Middle frontal gyrus (tissue), 1 donor: ENCODE measurements around the gene PBRM1.

Experiments used
- DNase-seq: peaks from one replicate; pipeline ENCODE4 v3.0.0-alpha.2; 2015; ENCODE audit warnings: low spot score; ENCODE audit errors: extremely low spot score

Gene PBRM1

DNA sequence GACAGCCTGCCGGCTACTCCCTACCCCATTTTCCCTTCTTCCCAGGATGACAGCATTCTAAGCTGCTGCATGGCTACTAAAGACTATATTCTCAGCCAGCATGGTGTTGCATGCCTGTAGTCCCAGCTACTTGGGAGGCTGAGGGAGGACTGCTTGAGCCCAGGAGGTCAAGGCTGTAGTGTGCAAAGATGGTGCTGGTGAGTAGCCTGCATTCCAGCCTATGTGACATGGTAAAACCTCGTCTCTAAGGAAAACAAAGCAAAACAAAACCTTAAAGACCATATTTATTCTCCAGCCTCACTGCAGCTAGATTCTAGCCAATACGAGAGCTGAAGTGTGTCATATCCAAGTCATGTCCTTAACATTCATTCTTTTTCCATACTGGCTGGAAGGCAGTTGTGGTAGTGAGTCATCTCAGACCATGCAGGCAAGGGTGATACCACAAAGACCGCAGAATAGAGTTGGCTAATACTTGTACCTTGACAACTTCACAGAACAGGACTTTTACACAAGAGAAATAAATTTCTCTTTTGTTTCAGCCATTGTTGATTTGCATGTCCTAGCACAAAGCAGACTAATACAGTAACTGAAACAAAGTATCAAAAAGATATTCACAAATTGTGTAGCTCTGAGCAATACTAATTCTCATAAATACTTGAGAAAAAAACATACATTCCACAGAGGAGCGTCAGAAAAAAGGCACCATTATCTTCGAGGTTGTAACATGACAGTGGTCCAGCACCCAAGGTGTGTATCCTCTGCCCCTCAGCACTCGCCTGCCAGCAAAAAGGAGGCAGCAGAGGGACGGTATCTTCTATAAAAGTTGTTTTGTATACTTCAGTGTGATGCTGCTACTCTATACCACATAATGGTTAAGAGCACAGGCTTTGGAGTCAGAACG is 14.8 kb downstream of the PBRM1 start:
- DNase-seq: no peak

DNA sequence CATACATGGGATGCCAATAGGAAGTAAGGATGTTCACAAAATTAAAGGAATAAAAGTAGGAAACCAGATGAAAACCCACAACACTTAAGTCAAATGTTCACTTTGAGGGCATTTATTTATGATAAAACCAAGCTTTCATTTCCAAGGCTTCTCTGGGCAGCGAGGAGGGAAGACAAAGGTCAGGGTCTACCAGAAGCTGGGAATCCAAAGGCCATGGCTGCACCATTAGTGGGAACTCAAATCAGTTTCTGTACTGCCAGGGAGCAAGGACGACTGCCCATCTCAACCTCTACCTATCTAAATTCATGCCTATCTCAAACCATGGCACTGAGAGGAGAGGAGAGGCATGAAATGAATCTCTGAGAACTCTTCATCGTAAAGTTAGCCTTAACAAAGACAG is 22.6 kb downstream of the PBRM1 start:
- no peak for DNase-seq

DNA sequence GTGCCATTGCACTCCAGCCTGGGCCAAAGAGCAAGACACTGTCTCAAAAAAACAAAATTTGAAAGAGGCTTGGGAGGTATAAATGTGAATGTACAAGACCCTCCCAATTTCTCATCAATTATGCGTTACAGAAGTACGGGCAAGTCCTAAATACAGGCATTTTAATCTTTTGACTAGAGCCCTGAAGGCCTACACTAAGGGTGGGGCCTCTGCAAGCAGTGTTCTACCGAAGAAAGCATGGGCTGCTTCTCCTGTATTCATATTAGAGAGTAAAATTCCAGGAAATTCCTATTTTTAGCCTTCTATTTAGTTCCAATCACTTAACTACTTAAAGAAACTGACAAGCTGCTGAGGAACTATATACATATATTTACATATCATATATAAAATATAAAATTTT is 25.7 kb downstream of the PBRM1 start:
- DNase-seq: no peak

DNA sequence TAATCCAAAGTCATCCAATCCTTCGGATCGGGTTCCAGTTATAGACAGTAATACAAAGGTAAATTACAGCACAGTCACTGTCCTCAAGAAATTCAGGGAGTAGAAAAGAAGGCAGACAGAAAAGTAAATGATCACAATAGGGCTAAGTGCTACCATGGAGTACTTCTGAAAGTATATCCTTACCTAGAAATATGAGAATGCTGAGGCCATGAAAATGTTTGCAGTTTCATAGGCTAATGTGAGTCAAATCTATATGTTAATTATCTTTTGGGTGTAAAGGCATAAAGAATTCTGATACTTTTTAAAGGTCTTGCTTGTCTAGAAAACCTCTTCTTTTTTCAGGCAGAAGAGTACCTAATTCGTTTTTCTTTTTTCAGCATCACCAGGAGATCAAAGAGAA is 29.8 kb downstream of the PBRM1 start:
- no peak for DNase-seq

DNA sequence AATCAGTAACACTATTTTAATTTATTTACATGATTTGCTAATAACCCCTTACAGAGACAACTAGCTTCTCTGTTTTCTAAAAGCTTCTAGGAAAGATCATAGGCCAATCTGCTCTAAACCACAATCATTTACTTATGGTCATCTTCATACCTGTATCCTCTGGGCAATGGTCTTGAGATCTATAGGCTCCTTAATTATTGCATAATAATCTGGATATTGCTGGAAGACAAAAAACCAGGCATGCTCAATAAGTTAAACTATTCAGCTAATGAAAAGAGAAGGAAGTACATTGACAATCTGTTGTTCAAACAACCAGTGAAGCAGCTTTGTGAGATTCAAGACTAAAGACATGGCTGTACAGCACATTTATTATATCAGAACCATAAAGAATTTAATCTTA is 34.1 kb downstream of the PBRM1 start:
- DNase-seq: no peak

DNA sequence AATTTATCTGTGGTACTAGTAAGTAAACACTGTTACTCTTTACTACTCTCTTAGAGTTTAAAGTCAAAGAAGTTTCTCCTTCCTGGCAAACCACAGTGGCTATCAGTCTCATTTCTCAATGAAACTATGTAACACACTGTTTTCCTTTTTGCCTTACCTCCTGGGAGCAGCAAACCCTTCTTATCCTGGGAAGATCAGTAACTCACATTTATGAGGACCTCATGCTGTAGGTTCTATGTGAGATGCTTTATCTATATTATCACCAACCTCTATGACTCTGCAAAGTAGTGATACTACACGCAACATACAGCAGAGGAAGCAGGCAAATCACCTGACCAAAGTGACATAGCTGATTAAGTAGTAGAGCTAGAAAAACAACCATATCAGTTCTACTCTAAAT is 35.3 kb downstream of the PBRM1 start:
- no peak for DNase-seq

DNA sequence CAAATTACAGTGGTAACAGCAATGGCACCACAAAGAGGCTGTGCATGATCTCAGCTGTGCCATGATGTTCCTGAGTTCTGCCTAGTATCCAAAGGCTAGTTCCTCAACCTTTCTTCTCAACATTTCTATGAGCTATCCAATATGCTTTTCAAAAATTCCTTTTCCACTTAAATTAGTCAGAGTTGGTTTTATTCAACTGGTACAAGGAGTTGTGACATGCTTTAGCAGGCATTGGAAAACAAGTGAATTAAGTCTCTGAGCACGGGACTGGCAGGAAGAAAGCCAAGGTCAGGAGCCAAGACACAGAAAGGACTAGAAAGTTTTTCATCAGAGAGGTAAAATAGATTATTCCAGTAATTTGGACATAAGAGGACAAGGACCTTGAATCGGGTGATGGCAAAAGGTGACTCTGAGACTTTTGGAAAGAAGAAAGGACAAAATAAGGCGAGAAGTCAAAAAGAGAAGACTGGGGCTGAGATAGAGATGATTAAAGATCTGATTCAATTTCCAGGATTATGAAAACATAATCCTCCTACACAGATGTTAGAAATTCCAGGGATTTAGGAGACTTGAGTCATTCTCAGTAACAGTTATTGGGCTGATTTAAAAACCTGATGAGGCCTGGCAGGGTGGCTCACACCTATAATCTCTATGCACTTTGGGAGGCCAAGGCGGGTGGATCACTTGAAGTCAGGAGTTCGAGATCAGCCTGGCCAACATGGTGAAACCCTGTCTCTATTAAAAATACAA is 36.1 kb downstream of the PBRM1 start:
- no peak for DNase-seq

DNA sequence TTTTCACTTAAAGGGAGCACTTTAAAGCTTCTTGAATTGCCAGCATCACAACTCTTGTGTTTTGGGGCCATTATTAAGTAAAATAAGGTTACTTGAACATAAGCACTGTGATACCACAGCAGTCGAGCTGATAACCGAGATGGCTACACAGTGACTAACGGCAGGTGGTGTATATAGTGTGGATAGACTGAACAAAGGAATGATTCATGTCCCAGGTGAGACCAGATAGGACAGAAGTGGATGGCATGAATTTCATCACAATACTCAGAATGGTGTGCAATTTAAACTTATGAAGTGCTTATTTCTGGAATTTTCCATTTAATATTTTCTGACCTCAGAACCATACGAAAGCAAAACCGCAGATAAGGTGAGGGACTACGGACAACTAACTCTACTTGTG is 40.2 kb downstream of the PBRM1 start:
- DNase-seq: no peak

DNA sequence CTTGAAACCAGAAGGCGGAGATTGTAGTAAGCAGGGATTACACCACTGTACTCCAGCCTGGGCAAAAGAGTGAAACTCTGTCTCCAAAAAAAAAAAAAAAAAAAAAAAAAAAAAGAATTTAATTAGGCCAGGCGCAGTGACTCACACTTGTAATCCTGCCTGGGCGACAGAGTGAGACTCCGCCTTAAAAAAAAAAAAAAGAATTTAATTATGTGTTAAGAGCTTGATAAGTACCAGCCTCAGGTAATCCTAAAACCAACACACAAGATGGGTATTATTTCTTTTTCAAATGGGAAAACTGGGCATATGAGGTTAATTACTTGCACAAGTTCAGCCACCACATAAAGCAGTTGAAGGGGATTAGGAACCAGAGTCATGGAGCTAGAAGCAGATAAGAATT is 49.0 kb downstream of the PBRM1 start:
- no peak for DNase-seq

DNA sequence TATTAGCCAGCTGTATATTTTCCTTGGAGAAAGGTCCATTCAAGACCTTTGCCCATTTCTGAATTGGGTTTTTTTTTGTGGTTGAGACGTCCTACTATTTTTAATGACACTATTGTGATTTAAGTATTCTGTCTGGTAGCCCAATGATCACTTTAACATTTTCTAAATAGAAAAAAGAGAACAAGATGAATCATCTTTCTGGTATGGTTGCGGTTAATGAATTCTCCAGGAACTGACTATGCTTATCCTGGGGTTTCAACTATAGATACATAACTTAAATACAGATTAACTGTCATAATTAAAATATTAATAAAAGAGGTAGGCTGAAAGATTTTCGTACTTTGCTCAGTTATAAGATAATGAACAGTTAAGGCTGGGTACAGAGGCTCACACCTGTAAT is 51.9 kb downstream of the PBRM1 start:
- no peak for DNase-seq

DNA sequence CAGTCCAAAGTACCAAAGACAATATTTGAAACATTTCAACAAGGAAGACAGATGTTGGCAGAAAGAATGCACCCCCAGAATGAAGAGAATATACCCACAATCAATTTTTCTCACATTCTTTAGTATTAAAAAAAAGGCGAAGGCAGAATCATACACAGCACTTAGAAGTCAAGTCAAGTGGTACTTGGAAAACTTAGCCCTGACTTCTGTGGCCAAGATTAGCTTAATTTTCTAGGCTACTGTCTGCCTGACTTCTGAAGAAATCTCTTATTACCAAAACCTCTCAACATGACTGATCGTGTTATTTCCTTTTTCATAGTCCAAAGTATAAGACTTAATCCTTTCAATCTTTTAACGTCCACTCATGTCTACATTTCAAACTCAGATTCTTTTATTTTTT is 60.7 kb downstream of the PBRM1 start:
- no peak for DNase-seq

DNA sequence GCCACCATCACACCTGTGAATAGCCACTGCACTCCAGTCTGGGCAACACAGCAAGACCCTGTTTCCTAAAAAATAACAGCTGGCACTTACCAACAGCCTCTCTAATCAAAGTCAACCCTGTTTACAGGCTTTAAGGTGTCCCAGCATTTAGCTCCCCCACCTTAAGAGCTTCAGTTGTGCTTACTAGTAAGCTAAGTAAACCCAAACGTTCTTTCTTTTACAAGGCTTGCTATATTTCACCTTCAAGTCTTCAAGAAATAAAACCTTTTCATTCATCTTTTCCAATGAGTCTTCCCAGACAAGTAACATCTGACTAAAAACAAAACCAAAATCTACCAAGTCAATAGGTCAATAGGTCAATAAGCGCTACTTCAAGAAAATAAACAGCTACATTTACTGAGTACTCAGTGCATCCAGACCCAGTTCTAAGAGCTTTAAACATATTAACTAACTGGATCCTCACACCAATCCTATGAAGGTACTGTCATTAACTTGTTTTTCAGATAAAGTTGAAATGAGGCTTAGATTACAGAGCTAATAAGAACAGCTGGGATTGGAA is 62.4 kb downstream of the PBRM1 start:
- no peak for DNase-seq

DNA sequence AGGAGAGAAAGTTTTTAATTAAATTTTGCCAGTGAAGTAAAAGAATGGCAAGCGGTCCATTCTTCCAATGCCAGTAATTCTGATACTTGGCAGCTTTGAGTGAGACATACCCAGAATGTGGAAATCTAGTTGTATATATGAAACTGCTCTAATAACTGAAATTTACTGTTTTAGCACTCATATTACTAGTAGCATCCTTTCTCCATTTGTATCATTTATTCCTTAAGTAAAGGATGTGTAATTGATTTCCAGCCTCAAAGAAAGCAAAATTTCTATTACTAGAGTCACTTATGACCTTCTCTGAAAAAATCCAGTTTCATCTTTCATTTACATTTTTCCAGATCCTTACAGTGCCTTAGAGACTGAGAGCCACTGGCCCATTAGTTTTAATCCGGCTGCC is 65.1 kb downstream of the PBRM1 start:
- no peak for DNase-seq

DNA sequence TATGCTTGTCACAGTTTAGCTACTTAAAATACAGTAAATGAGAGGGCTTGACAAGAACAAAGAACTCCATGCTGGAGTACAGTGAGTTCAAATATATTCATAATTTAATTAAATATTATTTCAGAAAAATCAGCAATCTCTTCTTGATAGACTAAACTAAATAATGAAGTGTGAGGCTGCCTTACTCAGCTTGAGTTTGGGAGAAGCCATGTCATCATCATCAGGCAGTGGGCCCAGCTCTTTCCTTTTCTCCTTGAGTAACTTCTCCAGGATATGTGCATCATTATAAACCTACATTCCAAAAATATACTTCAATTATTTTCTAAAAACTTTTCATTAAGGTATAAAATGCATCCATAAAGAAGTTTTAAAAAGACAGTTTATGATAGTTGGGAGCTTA is 70.5 kb downstream of the PBRM1 start:
- DNase-seq: no peak

DNA sequence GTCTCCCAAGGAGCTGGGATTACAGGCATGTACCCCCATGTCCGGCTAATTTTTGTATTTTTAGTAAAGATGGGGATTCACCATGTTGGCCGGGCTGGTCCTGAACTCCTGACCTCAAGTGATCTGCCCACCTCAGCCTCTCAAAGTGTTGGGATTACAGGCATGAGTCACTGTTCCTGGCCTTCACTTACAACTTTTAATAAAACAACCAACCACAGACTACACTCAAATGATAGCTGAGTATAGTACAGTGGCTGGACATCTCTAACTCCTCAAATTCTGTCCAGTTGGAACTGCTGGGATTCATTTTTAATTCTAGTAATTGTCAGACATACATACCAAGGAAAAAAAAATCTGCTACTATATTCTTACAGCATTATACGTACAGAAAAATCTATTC is 71.0 kb downstream of the PBRM1 start:
- no peak for DNase-seq

DNA sequence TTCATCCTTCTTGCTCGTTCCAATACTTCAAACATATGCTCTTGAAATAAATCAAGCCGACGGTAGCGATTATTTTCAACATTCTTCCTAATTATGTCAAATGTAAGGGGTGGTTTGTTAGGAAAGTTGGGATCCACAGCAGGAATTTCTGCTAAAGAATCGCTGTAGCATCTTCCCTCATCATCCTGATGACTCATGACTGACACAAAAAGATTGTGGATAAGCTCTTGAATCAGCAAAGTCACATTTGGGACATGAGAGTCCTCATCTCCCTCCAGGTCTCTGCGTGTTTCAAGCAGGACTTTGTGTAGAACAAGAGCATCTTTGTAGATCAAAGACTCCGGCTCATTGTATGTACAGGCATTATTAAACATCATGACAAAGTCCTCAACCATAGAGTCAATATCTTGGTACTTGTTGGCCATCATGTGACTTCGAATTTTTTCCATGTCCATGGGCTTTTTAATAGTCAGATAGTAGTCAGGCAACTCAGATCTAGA is 76.3 kb downstream of the PBRM1 start:
- DNase-seq: no peak

DNA sequence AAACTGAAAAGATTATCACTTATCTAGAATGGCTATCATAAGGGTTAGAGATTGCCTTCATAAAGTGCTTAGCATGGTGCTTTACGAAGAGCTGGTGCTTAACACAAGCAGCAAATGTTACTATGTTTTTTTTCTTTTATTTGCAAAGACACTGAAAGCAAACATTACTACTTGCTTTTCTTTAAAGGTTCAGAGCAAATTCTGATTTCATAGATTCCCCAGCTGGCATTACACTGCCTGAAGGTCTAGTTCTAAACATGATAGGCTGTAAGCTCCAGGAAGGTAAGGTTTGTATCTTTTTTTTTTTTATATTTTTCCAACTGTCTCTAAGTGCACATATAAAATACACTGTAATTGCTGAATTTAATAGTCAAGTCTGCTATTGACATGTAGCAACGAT is 77.4 kb downstream of the PBRM1 start:
- DNase-seq: no peak

DNA sequence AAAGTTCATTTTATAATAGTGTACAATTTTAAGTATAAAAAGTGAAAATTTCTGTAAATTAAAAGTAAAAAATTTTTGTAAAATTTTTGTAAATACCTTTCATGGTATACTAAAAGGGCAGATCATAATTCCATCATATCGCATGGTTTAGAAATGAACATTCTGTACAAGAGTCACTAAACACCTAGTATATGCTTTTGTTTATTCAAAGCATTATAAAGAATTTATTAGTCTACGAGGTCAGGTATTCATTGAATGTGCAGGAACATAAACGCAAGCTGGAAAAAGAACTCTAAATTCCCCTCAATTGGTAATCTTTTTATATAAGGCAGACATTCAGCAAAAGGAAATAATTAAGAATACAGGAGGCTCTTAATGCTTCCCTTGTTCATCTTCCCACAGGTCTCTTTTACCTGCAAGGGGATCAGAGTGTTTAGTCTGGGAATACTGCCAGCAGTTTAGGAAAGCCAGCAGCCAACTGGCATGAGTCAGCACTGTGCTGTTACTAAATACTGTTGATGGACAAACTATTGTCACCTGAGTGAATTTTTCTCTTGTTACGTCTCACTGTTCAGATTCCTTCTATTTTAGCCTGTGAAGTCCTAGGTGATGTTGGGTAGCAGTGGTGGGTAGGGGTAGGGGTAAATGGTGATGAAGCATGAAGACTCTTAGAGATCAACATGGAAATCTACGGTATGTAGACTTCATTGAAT is 79.2 kb downstream of the PBRM1 start:
- no peak for DNase-seq

DNA sequence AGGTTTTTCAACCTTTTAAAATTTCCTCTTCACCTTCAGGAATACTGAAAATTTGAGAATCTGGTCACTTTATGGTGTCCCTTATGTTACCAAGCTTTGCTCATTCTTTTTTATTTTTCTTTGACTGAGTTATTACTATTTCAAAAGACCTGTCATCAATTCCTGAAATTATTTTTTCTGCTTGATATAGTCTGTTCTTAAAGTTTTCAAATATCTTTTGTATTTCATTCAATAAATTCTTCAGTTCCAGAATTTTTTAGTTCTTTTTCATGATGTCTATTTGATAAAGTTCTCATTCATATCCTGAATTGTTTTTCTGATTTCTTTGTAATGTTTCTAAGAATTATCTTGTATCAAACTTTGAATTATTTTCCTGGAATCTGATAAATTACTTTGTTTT is 85.5 kb downstream of the PBRM1 start:
- no peak for DNase-seq

DNA sequence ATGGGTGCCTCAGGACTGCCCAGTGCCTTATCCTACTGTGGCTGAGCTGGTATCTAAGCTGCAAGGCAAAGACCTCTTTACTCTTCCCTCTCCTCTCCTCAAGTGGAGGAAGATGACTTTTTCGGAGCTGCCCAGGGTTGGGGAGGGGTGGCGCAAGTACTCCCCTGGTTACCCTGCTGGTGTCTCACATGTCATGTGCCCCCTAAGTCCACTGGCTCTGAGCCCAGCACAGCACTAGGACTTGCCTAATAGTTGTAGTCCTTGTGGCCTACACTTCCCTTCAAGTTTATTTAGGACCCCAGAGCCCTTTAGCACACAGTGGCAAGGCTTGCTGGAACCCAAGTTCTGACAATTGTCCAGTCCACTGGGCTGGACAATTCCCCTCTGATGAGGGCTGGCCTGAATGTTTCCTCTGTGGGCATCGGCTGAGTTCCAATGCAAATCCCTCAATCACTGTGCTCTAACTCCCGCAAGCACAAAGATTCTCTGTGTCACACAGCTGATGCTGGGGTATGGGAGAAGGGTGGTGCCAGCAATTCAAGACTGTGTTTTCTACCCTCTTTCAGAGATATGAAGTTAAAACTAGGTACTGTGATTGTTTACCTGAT is 89.0 kb downstream of the PBRM1 start:
- DNase-seq: peak; percentile 85

DNA sequence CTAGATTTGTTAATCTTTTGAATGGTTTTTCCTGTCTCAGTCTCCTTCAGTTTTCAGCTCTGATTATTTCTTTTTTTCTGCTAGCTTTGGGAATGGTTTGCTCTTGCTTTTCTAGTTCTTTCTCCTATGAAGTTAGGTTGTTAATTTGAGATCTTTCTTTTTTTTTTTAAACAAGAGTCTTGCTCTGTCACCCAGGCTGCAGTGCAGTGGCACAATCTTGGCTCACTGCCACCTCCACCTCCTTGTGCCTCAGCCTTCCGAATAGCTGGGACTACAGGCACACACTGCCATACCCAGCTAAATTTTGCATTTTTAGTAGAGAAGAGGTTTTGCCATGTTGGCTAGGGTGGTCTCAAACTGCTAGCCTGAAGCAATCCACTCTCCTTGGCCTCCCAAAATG is 92.6 kb downstream of the PBRM1 start:
- DNase-seq: no peak
